ENCODE results near the gene CASS4. TPM values are rescaled to one million over a fixed set of nuclear protein-coding genes. Genes with fewer than 3 reads are reported as not detected.

The CASS4 gene
- total RNA-seq, 1 experiment from 2014 or later: 0.28 TPM

DNA sequence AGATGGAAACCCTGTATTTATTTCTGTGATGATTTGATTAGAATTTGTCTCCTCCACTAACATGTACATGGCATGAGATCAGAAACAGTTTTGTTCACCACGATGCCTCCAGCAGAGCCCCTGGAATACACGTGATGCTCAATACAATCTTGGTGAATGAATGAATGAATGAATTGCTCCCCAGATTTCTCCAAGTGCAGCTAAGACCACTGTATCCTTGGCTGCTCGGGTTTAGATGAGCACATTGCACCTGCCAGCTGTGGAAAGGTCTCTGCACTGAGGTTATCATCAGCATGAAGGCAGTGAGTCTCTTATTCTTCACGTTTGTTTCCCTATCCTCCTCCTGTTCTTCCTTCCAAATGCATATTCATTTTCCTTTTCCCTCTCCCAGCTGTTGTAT is 17.9 kb downstream of the CASS4 start:
- Histone ChIP-seq H3K9me3 (ENCODE audit: low read depth, low read length, poor library complexity, severe bottlenecking) (no peaks in the 10 kb centered on the region), H3K36me3 (ENCODE audit: insufficient read depth, low read length, poor library complexity, severe bottlenecking) (no peaks in the 10 kb centered on the region), H3K27ac (ENCODE audit: low read depth, low read length, poor library complexity, severe bottlenecking) (no peak overlapping the region), H3K27me3 (replicated peaks; ENCODE audit: insufficient read depth, low read depth, low read length, poor library complexity) (no peaks in the 10 kb centered on the region), H3K4me1 (ENCODE audit: insufficient read depth, low read length, poor library complexity, severe bottlenecking) (no peaks in the 10 kb centered on the region), H3K4me3 (ENCODE audit: low read depth, low read length, poor library complexity, severe bottlenecking) (no peak overlapping the region)
- CTCF ChIA-PET: no interaction called here
- DNase-seq (ENCODE audit: low spot score): no peak
- POLR2A ChIA-PET (ENCODE audit: low non-redundant PET): no interaction called here
- intact Hi-C loops (cut with micrococcal nuclease; ENCODE audit: unreplicated experiment): no loop called here
- no TSS peak for BruUV-seq (replicated peaks)
- TF ChIP-seq EZH2 (IDR thresholded peaks at IDR 0.05; ENCODE audit: borderline replicate concordance, low read depth, low read length, poor library complexity, severe bottlenecking): no peak
- TF ChIP-seq, protein P1, sequence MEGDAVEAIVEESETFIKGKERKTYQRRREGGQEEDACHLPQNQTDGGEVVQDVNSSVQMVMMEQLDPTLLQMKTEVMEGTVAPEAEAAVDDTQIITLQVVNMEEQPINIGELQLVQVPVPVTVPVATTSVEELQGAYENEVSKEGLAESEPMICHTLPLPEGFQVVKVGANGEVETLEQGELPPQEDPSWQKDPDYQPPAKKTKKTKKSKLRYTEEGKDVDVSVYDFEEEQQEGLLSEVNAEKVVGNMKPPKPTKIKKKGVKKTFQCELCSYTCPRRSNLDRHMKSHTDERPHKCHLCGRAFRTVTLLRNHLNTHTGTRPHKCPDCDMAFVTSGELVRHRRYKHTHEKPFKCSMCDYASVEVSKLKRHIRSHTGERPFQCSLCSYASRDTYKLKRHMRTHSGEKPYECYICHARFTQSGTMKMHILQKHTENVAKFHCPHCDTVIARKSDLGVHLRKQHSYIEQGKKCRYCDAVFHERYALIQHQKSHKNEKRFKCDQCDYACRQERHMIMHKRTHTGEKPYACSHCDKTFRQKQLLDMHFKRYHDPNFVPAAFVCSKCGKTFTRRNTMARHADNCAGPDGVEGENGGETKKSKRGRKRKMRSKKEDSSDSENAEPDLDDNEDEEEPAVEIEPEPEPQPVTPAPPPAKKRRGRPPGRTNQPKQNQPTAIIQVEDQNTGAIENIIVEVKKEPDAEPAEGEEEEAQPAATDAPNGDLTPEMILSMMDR (conservative IDR thresholded peaks at IDR 0.05; ENCODE audit: low read depth, low read length): no peak

DNA sequence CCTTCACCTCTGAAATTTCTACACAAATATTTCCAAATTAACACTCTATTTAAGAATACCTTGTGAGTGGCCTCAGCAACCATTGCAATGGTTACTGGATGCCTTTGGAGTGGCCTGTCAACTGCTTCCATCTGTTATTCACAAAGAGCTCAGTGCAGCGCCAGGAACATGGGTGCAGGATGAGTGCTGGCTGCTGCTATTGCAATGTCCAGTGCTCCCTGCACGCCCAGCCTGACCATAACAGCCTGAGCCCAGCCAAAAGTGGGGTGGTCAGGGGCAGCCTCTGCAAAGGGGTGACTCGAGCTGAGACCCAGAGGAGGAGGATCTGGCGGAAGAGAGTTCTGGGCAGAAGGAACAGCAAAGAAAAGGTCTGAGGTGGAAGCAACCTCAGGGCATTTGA is 18.4 kb downstream of the CASS4 start:
- POLR2A ChIA-PET (ENCODE audit: low non-redundant PET): no interaction called here
- CTCF ChIA-PET: no interaction called here
- Histone ChIP-seq H3K9me3 (ENCODE audit: low read depth, low read length, poor library complexity, severe bottlenecking) (no peaks in the 10 kb centered on the region), H3K4me1 (ENCODE audit: insufficient read depth, low read length, poor library complexity, severe bottlenecking) (no peaks in the 10 kb centered on the region), H3K4me3 (ENCODE audit: low read depth, low read length, poor library complexity, severe bottlenecking) (no peak overlapping the region), H3K27ac (ENCODE audit: low read depth, low read length, poor library complexity, severe bottlenecking) (no peak overlapping the region), H3K27me3 (replicated peaks; ENCODE audit: insufficient read depth, low read depth, low read length, poor library complexity) (no peaks in the 10 kb centered on the region), H3K36me3 (ENCODE audit: insufficient read depth, low read length, poor library complexity, severe bottlenecking) (no peaks in the 10 kb centered on the region)
- no peak for DNase-seq (ENCODE audit: low spot score)
- no TSS peak for BruUV-seq (replicated peaks)
- intact Hi-C loops (cut with micrococcal nuclease; ENCODE audit: unreplicated experiment): no loop called here
- TF ChIP-seq, protein P1 (conservative IDR thresholded peaks at IDR 0.05; ENCODE audit: low read depth, low read length): no peak
- no peak for TF ChIP-seq EZH2 (IDR thresholded peaks at IDR 0.05; ENCODE audit: borderline replicate concordance, low read depth, low read length, poor library complexity, severe bottlenecking)

DNA sequence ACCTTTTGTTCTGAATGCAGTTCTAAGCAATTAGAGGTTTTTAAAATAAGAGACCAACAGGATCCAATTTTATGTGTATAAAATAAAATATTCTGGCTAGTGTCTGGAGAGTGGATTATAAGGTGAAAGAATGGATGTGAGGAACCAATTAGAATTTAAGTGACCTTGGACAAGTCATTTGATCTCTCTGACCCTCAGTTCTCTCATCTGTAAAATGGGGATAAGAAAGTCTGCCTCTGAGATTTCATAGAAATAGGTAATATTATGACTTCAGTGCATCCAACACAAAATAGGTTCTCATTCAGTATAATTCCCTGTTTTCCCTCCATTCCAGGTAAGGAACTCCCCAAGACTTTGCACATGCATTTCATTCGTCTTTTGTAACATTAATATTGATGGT is 18.9 kb downstream of the CASS4 start:
- Histone ChIP-seq H3K4me1 (ENCODE audit: insufficient read depth, low read length, poor library complexity, severe bottlenecking) (no peaks in the 10 kb centered on the region), H3K4me3 (ENCODE audit: low read depth, low read length, poor library complexity, severe bottlenecking) (no peak overlapping the region), H3K27ac (ENCODE audit: low read depth, low read length, poor library complexity, severe bottlenecking) (no peak overlapping the region), H3K36me3 (ENCODE audit: insufficient read depth, low read length, poor library complexity, severe bottlenecking) (no peaks in the 10 kb centered on the region), H3K9me3 (ENCODE audit: low read depth, low read length, poor library complexity, severe bottlenecking) (no peaks in the 10 kb centered on the region), H3K27me3 (replicated peaks; ENCODE audit: insufficient read depth, low read depth, low read length, poor library complexity) (no peaks in the 10 kb centered on the region)
- intact Hi-C loops (cut with micrococcal nuclease; ENCODE audit: unreplicated experiment): no loop called here
- ChIA-PET CTCF (no interaction called here), POLR2A (ENCODE audit: low non-redundant PET) (no interaction called here)
- BruUV-seq (replicated peaks): no TSS peak
- no peak for DNase-seq (ENCODE audit: low spot score)
- TF ChIP-seq, protein P1 (conservative IDR thresholded peaks at IDR 0.05; ENCODE audit: low read depth, low read length): no peak
- TF ChIP-seq EZH2 (IDR thresholded peaks at IDR 0.05; ENCODE audit: borderline replicate concordance, low read depth, low read length, poor library complexity, severe bottlenecking): no peak
